IMR-90 (cell line): ENCODE results near the gene LAMA2. TPM values are rescaled to one million over a fixed set of nuclear protein-coding genes. Genes with fewer than 3 reads are reported as not detected.

Source experiments
- ATAC-seq: fragments of 200-7000 bp; cut with Tn5 transposase; 2 replicates; pipeline ENCODE4 v1.9.1; 2020; ENCODE audit warnings: low read depth, mild to moderate bottlenecking, moderate library complexity
- BruUV-seq: library from RNA; stranded (reverse); fragments of 400-500 nt; replicated peaks from 2 replicates; lab custom pipeline; 2021; lab: Mats Ljungman, UMichigan
- CTCF ChIA-PET: fragments of 300-600 bp; formaldehyde crosslinking; extraction: SDS; loops from one replicate; lab custom pipeline; 2021; ENCODE audit warnings: antibody characterized with exemption; lab: Yijun Ruan, JAX
- POLR2A ChIA-PET: fragments of 300-600 bp; sonication (Branson Sonifier 250); formaldehyde crosslinking; loops from one replicate; lab custom pipeline; 2022; ENCODE audit warnings: antibody characterized with exemption; ENCODE audit not compliant: unreplicated experiment; lab: Charles Lee
- DNase-seq: peaks from one replicate; pipeline ENCODE4 v3.0.0; 2013
- H2AFZ ChIP-seq: replicated peaks from 2 replicates; pipeline ENCODE3; 2013; ENCODE audit warnings: low read length, mild to moderate bottlenecking; ENCODE audit not compliant: poor library complexity
- H2AK5ac ChIP-seq: 2 replicates; pipeline ENCODE4 v1.6.1; 2013; ENCODE audit warnings: low read depth, low read length, inconsistent platforms
- H2AK9ac ChIP-seq: replicated peaks from 2 replicates; pipeline ENCODE3; 2013; ENCODE audit warnings: mild to moderate bottlenecking, low read depth, low read length, moderate library complexity; ENCODE audit not compliant: poor library complexity
- H2BK120ac ChIP-seq: 2 replicates; pipeline ENCODE4 v1.6.1; 2013; ENCODE audit warnings: low read depth, low read length, inconsistent platforms
- H2BK15ac ChIP-seq: 3 replicates; pipeline ENCODE4 v1.6.1; 2013; ENCODE audit warnings: low read depth, low read length, inconsistent platforms
- H2BK20ac ChIP-seq: 2 replicates; pipeline ENCODE4 v1.6.1; 2013; ENCODE audit warnings: low read depth, mild to moderate bottlenecking, inconsistent platforms, low read length, moderate library complexity
- H2BK5ac ChIP-seq: 2 replicates; pipeline ENCODE4 v1.6.1; 2013; ENCODE audit warnings: mild to moderate bottlenecking, low read depth, low read length, inconsistent platforms; ENCODE audit not compliant: poor library complexity, severe bottlenecking
- H3K14ac ChIP-seq: replicated peaks from 2 replicates; pipeline ENCODE4 v1.6.1; 2013; ENCODE audit warnings: low read depth, low read length, inconsistent platforms
- H3K18ac ChIP-seq: 2 replicates; pipeline ENCODE4 v1.6.1; 2013; ENCODE audit warnings: low read depth, low read length, control low read depth
- H3K23ac ChIP-seq: 2 replicates; pipeline ENCODE4 v1.6.1; 2013; ENCODE audit warnings: low read depth, low read length, inconsistent platforms
- H3K27ac ChIP-seq: 2 replicates; pipeline ENCODE4 v1.5.1; 2013; ENCODE audit warnings: mild to moderate bottlenecking, control low read depth, low read length; ENCODE audit not compliant: insufficient read depth
- H3K27me3 ChIP-seq: 2 replicates; pipeline ENCODE4 v1.6.1; 2013; ENCODE audit warnings: low read length; ENCODE audit not compliant: control insufficient read depth, insufficient read depth
- H3K36me3 ChIP-seq: 2 replicates; pipeline ENCODE4 v1.6.1; 2013; ENCODE audit warnings: low read length, mixed read lengths; ENCODE audit not compliant: control insufficient read depth, insufficient read depth
- H3K4ac ChIP-seq: 2 replicates; pipeline ENCODE4 v1.6.1; 2013; ENCODE audit warnings: low read depth, low read length, inconsistent platforms
- H3K4me1 ChIP-seq: 2 replicates; pipeline ENCODE4 v1.6.1; 2013; ENCODE audit warnings: low read length, mixed read lengths; ENCODE audit not compliant: control insufficient read depth, insufficient read depth
- H3K4me2 ChIP-seq: 2 replicates; pipeline ENCODE4 v1.6.1; 2013; ENCODE audit warnings: low read depth, mild to moderate bottlenecking, control low read depth, low read length, moderate library complexity
- H3K4me3 ChIP-seq: 2 replicates; pipeline ENCODE4 v1.5.1; 2013; ENCODE audit warnings: low read depth, mild to moderate bottlenecking, control low read depth, low read length, moderate library complexity; ENCODE audit not compliant: insufficient read depth
- H3K56ac ChIP-seq: 2 replicates; pipeline ENCODE4 v1.6.1; 2013; ENCODE audit warnings: low read length, inconsistent platforms; ENCODE audit not compliant: insufficient read depth; ENCODE audit errors: extremely low read depth
- H3K79me1 ChIP-seq, 2 experiments: 2 replicates each; pipeline ENCODE4 v1.6.1; 2013; ENCODE audit warnings: low read length in 2 of 2, inconsistent platforms in 1 of 2, low read depth in 1 of 2
- H3K9ac ChIP-seq: 2 replicates; pipeline ENCODE4 v1.6.1; 2013; ENCODE audit warnings: low read depth, low read length, control low read depth
- H3K9me1 ChIP-seq: 2 replicates; pipeline ENCODE4 v1.6.1; 2013; ENCODE audit warnings: low read length, inconsistent platforms; ENCODE audit not compliant: insufficient read depth
- H3K9me3 ChIP-seq: 2 replicates; pipeline ENCODE4 v1.6.1; 2013; ENCODE audit warnings: low read length; ENCODE audit not compliant: control insufficient read depth, insufficient read depth
- H4K20me1 ChIP-seq: 2 replicates; pipeline ENCODE4 v1.6.1; 2013; ENCODE audit warnings: low read length, inconsistent platforms; ENCODE audit not compliant: insufficient read depth
- H4K5ac ChIP-seq: 2 replicates; pipeline ENCODE4 v1.6.1; 2013; ENCODE audit warnings: mild to moderate bottlenecking, low read depth, low read length, control low read depth
- H4K8ac ChIP-seq, 2 experiments: 2 replicates each; pipeline ENCODE4 v1.6.1; 2013; ENCODE audit warnings: low read depth in 2 of 2, low read length in 2 of 2, control low read depth in 1 of 2, inconsistent platforms in 1 of 2
- H4K91ac ChIP-seq: 2 replicates; pipeline ENCODE4 v1.6.1; 2013; ENCODE audit warnings: low read depth, low read length, inconsistent platforms; ENCODE audit not compliant: insufficient read depth
- BHLHE40 ChIP-seq: fragments of 150-350 bp; IDR thresholded peaks from 2 replicates; pipeline ENCODE4 v1.6.1; 2016; ENCODE audit warnings: mild to moderate bottlenecking, low read depth, low read length
- CHD1 ChIP-seq: IDR thresholded peaks from 2 replicates; pipeline ENCODE4 v1.6.1; 2012; ENCODE audit warnings: low read depth, low read length, improper control_type of control experiment
- CTCF ChIP-seq: conservative IDR thresholded peaks from 2 replicates; pipeline ENCODE4 v1.5.1; 2012; ENCODE audit warnings: mild to moderate bottlenecking, low read depth, low read length, improper control_type of control experiment
- MAFK ChIP-seq: IDR thresholded peaks from 2 replicates; pipeline ENCODE4 v1.6.1; 2012; ENCODE audit warnings: low read depth, low read length, improper control_type of control experiment
- MAZ ChIP-seq: IDR thresholded peaks from 2 replicates; pipeline ENCODE4 v1.6.1; 2012; ENCODE audit warnings: low read depth, mild to moderate bottlenecking, low read length, improper control_type of control experiment, moderate library complexity, borderline replicate concordance
- NFE2L2 ChIP-seq: fragments of 150-350 bp; IDR thresholded peaks from 2 replicates; pipeline ENCODE4 v1.6.1; 2016; ENCODE audit warnings: low read depth, mild to moderate bottlenecking, low read length
- POLR2A ChIP-seq: IDR thresholded peaks from 2 replicates; pipeline ENCODE4 v1.6.1; 2012; ENCODE audit warnings: mild to moderate bottlenecking, low read depth, low read length
- RAD21 ChIP-seq: IDR thresholded peaks from 2 replicates; pipeline ENCODE4 v1.6.1; 2012; ENCODE audit warnings: low read length, improper control_type of control experiment
- RCOR1 ChIP-seq: IDR thresholded peaks from 2 replicates; pipeline ENCODE4 v1.6.1; 2012; ENCODE audit warnings: mild to moderate bottlenecking, low read length, improper control_type of control experiment; ENCODE audit not compliant: insufficient replicate concordance
- RFX5 ChIP-seq: IDR thresholded peaks from 2 replicates; pipeline ENCODE4 v1.8.0; 2012; ENCODE audit warnings: low read depth, mild to moderate bottlenecking, low read length, moderate library complexity
- SMC3 ChIP-seq: fragments of 150-350 bp; IDR thresholded peaks from 2 replicates; pipeline ENCODE4 v1.6.1; 2016; ENCODE audit warnings: low read depth, mild to moderate bottlenecking, antibody characterized with exemption, low read length, moderate library complexity
- USF2 ChIP-seq: fragments of 150-350 bp; IDR thresholded peaks from 2 replicates; pipeline ENCODE4 v1.6.1; 2017; ENCODE audit warnings: mild to moderate bottlenecking, antibody characterized with exemption, low read length, low read depth
- WGBS, 2 experiments: methylation state at CpG; one replicate each; pipeline versions ENCODE4 v1.1.5 to v1.1.7; 2013; ENCODE audit warnings: missing lambda C conversion rate in 2 of 2; ENCODE audit not compliant: insufficient read length in 1 of 2; ENCODE audit errors: extremely low coverage in 2 of 2; 5-methylcytosine and 5-hydroxymethylcytosine counted together
- dilution Hi-C: fragments of 300-500 bp; cut with HindIII; formaldehyde crosslinking; loops from one replicate; pipeline ENCODE4 v1.14.3; 2018; ENCODE audit warnings: low sequenced_read_pairs; ENCODE audit not compliant: unreplicated experiment
- in situ Hi-C: fragments of 300-500 bp; cut with MboI; formaldehyde crosslinking; loops from 3 replicates; pipeline ENCODE4 v1.14.3; 2019; ENCODE audit warnings: low sequenced_read_pairs, inconsistent platforms, mixed read lengths
- intact Hi-C: fragments of 100-400 bp; cut with micrococcal nuclease; formaldehyde crosslinking; loops from 2 replicates; pipeline ENCODE4 v1.10.0; 2022
- polyA plus RNA-seq, 3 experiments: library from polyadenylated mRNA; depleted of rRNA; stranded (reverse); fragments of >200 nt; gene quantifications; 2 replicates each; pipeline ENCODE4 v1.2.3, GENCODE V29; 2012; ENCODE audit warnings: low replicate concordance in 1 of 3
- total RNA-seq: library from RNA; depleted of rRNA; stranded (reverse); fragments of >200 nt; gene quantifications from 2 replicates; pipeline ENCODE4 v1.2.3, GENCODE V29; 2012

Gene LAMA2
- total and polyA plus RNA-seq, 2 of the 4 experiments (the other 2 are of a cell fraction): 9.9 to 13.3 TPM

GRCh38 chr6:129191235-129191634 lies 308.3 kb downstream of the LAMA2 start:
- no peak overlapping the region for H3K4me3 ChIP-seq
- no peaks in the 10 kb centered on the region for H3K79me1 ChIP-seq
- H3K36me3 ChIP-seq: no peaks in the 10 kb centered on the region
- H3K27me3 ChIP-seq: no peaks in the 10 kb centered on the region
- no peak overlapping the region for H2BK15ac ChIP-seq
- H4K8ac ChIP-seq: no peak overlapping the region
- H2AK5ac ChIP-seq: no peak overlapping the region
- no peak overlapping the region for H4K91ac ChIP-seq
- no peak overlapping the region for H2BK20ac ChIP-seq
- H3K56ac ChIP-seq: no peak overlapping the region
- no peak overlapping the region for H3K4ac ChIP-seq
- POLR2A ChIA-PET: no interaction called here
- in situ Hi-C loops: no loop called here
- DNase-seq (no peak), ATAC-seq (no peak)
- H3K4me1 ChIP-seq: peaks cover 3% of the 10 kb centered on the region; the same call in 1 of the 2 replicates
- no TSS peak for BruUV-seq
- no peaks in the 10 kb centered on the region for H3K9me3 ChIP-seq
- H2BK120ac ChIP-seq: no peak overlapping the region
- H2BK5ac ChIP-seq: no peak overlapping the region
- H3K9ac ChIP-seq: no peak overlapping the region
- H3K18ac ChIP-seq: no peak overlapping the region
- H2AK9ac ChIP-seq: no peak overlapping the region
- no peaks in the 10 kb centered on the region for H4K20me1 ChIP-seq
- CTCF ChIA-PET: no interaction called here
- H4K5ac ChIP-seq: no peak overlapping the region
- no peak overlapping the region for H2AFZ ChIP-seq
- H3K14ac ChIP-seq: no peak overlapping the region
- intact Hi-C loops: no loop called here
- TF ChIP-seq CTCF (no peak), CHD1 (no peak), SMC3 (no peak), MAZ (no peak), NFE2L2 (no peak), RFX5 (no peak), USF2 (no peak), BHLHE40 (no peak), POLR2A (no peak), RCOR1 (no peak), RAD21 (no peak), MAFK (no peak)
- no peak overlapping the region for H3K23ac ChIP-seq
- no peak overlapping the region for H3K4me2 ChIP-seq
- no peaks in the 10 kb centered on the region for H3K9me1 ChIP-seq
- dilution Hi-C loops: no loop called here
- H3K27ac ChIP-seq: no peak overlapping the region
- WGBS, 2 experiments: no CpG with 5 or more reads among the region's 2 CpGs
